Measurements from ENCODE around the gene EPHB1. TPM values are rescaled to one million over a fixed set of nuclear protein-coding genes. Genes with fewer than 3 reads are reported as not detected.
A peak's percentile ranks its signal among the peaks of the same experiment; 100 is the strongest.

The EPHB1 gene
- total RNA-seq, 1 donor: 0.36 TPM

- Histone ChIP-seq H3K79me2 (ENCODE audit: insufficient read depth, low read length) (no peaks in the 10 kb centered on the region), H3K27ac (ENCODE audit: low read depth, low read length) (no peak overlapping the region), H3K27me3 (ENCODE audit: insufficient read depth, low read length) (peaks cover 26% of the 10 kb centered on the region), H3K4me1 (ENCODE audit: insufficient read depth, low read length) (peaks cover 12% of the 10 kb centered on the region), H3K4me3 (ENCODE audit: insufficient read depth, low read length) (peak overlapping the region; percentile 75), H3K36me3 (ENCODE audit: insufficient read depth, low read length) (no peaks in the 10 kb centered on the region), H3K4me2 (ENCODE audit: insufficient read depth, low read length) (peak overlapping the region; percentile 92), H2AFZ (ENCODE audit: low read length) (peak overlapping the region; percentile 84), H3K9me3 (ENCODE audit: low read depth, low read length) (no peaks in the 10 kb centered on the region), H4K20me1 (ENCODE audit: insufficient read depth, low read length) (peaks cover 2% of the 10 kb centered on the region)
- TF ChIP-seq CTCF (IDR thresholded peaks at IDR 0.05; ENCODE audit: extremely low read depth, low read depth, low read length): no peak
- DNase-seq (ENCODE audit: insufficient read length, low spot score, missing footprints): peak; percentile 85
Measured at GRCh38 chr3:134795746-134796280, 753 bp downstream of the EPHB1 start.

- Histone ChIP-seq H3K27ac (ENCODE audit: low read depth, low read length) (no peak overlapping the region), H3K4me3 (ENCODE audit: insufficient read depth, low read length) (peak overlapping the region; percentile 75), H3K4me1 (ENCODE audit: insufficient read depth, low read length) (peaks cover 12% of the 10 kb centered on the region), H3K79me2 (ENCODE audit: insufficient read depth, low read length) (no peaks in the 10 kb centered on the region), H3K27me3 (ENCODE audit: insufficient read depth, low read length) (peaks cover 26% of the 10 kb centered on the region), H2AFZ (ENCODE audit: low read length) (peak overlapping the region; percentile 56), H3K36me3 (ENCODE audit: insufficient read depth, low read length) (no peaks in the 10 kb centered on the region), H3K9me3 (ENCODE audit: low read depth, low read length) (no peaks in the 10 kb centered on the region), H4K20me1 (ENCODE audit: insufficient read depth, low read length) (peaks cover 2% of the 10 kb centered on the region), H3K4me2 (ENCODE audit: insufficient read depth, low read length) (peak overlapping the region; percentile 92)
- no peak for TF ChIP-seq CTCF (IDR thresholded peaks at IDR 0.05; ENCODE audit: extremely low read depth, low read depth, low read length)
- DNase-seq (ENCODE audit: insufficient read length, low spot score, missing footprints): peak; percentile 76
Measured at GRCh38 chr3:134796281-134797056, 1.4 kb downstream of the EPHB1 start.

- Histone ChIP-seq H3K4me1 (ENCODE audit: insufficient read depth, low read length) (peaks cover 12% of the 10 kb centered on the region), H2AFZ (ENCODE audit: low read length) (peak overlapping the region; percentile 56), H3K9me3 (ENCODE audit: low read depth, low read length) (no peaks in the 10 kb centered on the region), H3K27ac (ENCODE audit: low read depth, low read length) (no peak overlapping the region), H3K36me3 (ENCODE audit: insufficient read depth, low read length) (no peaks in the 10 kb centered on the region), H3K4me3 (ENCODE audit: insufficient read depth, low read length) (peak overlapping the region; percentile 75), H3K4me2 (ENCODE audit: insufficient read depth, low read length) (peak overlapping the region; percentile 92), H3K27me3 (ENCODE audit: insufficient read depth, low read length) (peaks cover 26% of the 10 kb centered on the region), H3K79me2 (ENCODE audit: insufficient read depth, low read length) (no peaks in the 10 kb centered on the region), H4K20me1 (ENCODE audit: insufficient read depth, low read length) (peaks cover 2% of the 10 kb centered on the region)
- no peak for TF ChIP-seq CTCF (IDR thresholded peaks at IDR 0.05; ENCODE audit: extremely low read depth, low read depth, low read length)
- DNase-seq (ENCODE audit: insufficient read length, low spot score, missing footprints): no peak
Measured at GRCh38 chr3:134797057-134797740, 2.1 kb downstream of the EPHB1 start.

Measured in osteoblast (primary cell).